Epithelial cell of esophagus (primary cell): ENCODE results near the gene AADACL4.

Experiments
- DNase-seq: peaks from one replicate; pipeline ENCODE4 v3.0.0; 2010; ENCODE audit warnings: low read depth
- H3K4me3 ChIP-seq: 2 replicates; pipeline ENCODE4 v1.5.1; 2011; ENCODE audit warnings: mild to moderate bottlenecking, low read length, control low read depth
- CTCF ChIP-seq: IDR thresholded peaks from 2 replicates; pipeline ENCODE4 v1.5.1; 2011; ENCODE audit warnings: low read depth, mild to moderate bottlenecking, low read length, control low read depth, inconsistent platforms; ENCODE audit not compliant: insufficient read depth; ENCODE audit errors: missing control alignments

Gene AADACL4

GRCh38 chr1:12620488-12620865 lies 23.4 kb upstream of the AADACL4 start:
- no peak overlapping the region for H3K4me3 ChIP-seq
- no peak for DNase-seq
- TF ChIP-seq CTCF = no peak

GRCh38 chr1:12620931-12621330 lies 23.0 kb upstream of the AADACL4 start:
- TF ChIP-seq CTCF = no peak
- no peak overlapping the region for H3K4me3 ChIP-seq
- no peak for DNase-seq

- no peak overlapping the region for H3K4me3 ChIP-seq
- no peak for TF ChIP-seq CTCF
Observed at GRCh38 chr1:12621346-12622335, 22.2 kb upstream of the AADACL4 start.

GRCh38 chr1:12622506-12622905 lies 21.4 kb upstream of the AADACL4 start:
- no peak for TF ChIP-seq CTCF
- no peak for DNase-seq

More at GRCh38 chr1:12621346-12622335, 22.2 kb upstream of the AADACL4 start:
- no peak for DNase-seq

GRCh38 chr1:12625276-12625675 lies 18.6 kb upstream of the AADACL4 start:
- H3K4me3 ChIP-seq = no peak overlapping the region
- no peak for DNase-seq
- TF ChIP-seq CTCF = no peak

More at GRCh38 chr1:12622506-12622905, 21.4 kb upstream of the AADACL4 start:
- no peak overlapping the region for H3K4me3 ChIP-seq

GRCh38 chr1:12626888-12627287 lies 17.0 kb upstream of the AADACL4 start:
- no peak for TF ChIP-seq CTCF
- H3K4me3 ChIP-seq = no peak overlapping the region
- no peak for DNase-seq
